GM19351 (cell line): ENCODE results near the gene LSM10.

Experiments
- ATAC-seq: cut with Tn5 transposase; IDR thresholded peaks from one replicate; pipeline ENCODE4 v1.9.1; 2021; ENCODE audit warnings: mild to moderate bottlenecking, moderate library complexity; ENCODE audit not compliant: unreplicated experiment

The LSM10 gene

GRCh38 chr1:36354486-36354885 lies 43.2 kb downstream of the LSM10 start:
- ATAC-seq: no peak

GRCh38 chr1:36352910-36353878 lies 44.5 kb downstream of the LSM10 start:
- ATAC-seq: no peak

- no peak for ATAC-seq
Measured at GRCh38 chr1:36352125-36352909, 45.4 kb downstream of the LSM10 start.

- no peak for ATAC-seq
Measured at GRCh38 chr1:36351227-36351977, 46.3 kb downstream of the LSM10 start.

- ATAC-seq: no peak
Measured at GRCh38 chr1:36350659-36351226, 47.0 kb downstream of the LSM10 start.

GRCh38 chr1:36349839-36350238 lies 47.9 kb downstream of the LSM10 start:
- ATAC-seq: no peak

- ATAC-seq: peak; percentile 94
Measured at GRCh38 chr1:36349241-36349671, 48.5 kb downstream of the LSM10 start.

GRCh38 chr1:36346741-36347370 lies 50.9 kb downstream of the LSM10 start:
- ATAC-seq: no peak

GRCh38 chr1:36345353-36345752 lies 52.4 kb downstream of the LSM10 start:
- no peak for ATAC-seq

- ATAC-seq: no peak
Measured at GRCh38 chr1:36344395-36344680, 53.4 kb downstream of the LSM10 start.

GRCh38 chr1:36343651-36344394 lies 53.9 kb downstream of the LSM10 start:
- no peak for ATAC-seq
